Measurements from ENCODE around the gene BLOC1S5.
"Not testable (repeated sequence)": the region's sequence is repeated elsewhere in the genome, so short reads cannot be mapped to it uniquely, and the experiment has no call there.

The BLOC1S5 gene

GRCh38 chr6:8080362-8081151 is 16.4 kb upstream of the BLOC1S5 start:
- DNase-seq, result no peak

DNA sequence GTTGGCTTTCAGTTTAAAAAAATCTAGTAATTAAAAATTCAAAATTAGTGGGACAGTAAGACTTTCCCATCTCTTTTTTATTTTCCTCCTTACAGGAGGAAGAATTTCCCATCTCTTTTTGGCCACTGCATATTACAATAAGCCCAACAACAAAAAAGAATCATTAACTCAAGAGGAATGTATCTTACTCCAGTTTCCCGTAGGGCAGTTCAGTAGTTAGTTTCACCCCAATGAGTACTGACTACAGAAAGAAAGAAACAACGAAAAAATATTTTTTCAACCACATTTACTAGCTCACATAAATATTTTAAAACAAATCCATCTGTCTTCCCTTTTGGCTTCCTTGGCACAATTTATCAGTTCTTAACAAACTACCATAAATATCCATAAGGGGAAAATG is 14.9 kb upstream of the BLOC1S5 start:
- DNase-seq, result no peak

DNA sequence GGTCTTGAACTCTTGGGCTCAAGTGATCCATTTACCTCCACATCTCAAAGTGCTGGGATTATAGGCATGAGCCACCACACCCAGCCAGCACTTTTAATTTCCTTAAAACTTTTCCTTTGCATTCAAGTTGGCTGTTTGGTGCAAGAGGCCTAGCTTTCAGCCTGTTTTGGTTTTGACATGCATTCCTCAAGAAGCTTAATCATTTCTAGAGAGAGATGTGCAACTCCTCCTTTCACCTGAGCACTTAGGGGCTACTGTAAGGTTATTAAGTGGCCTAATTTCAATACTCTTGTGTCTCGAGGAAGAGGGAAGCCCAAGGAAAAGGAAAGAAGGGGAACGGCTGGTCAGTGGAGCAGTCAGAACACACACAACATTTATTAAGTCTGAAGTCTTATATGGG is 13.8 kb upstream of the BLOC1S5 start:
- no peak for DNase-seq

- no peak for DNase-seq
These were observed 11.5 kb upstream of the BLOC1S5 start for GRCh38 chr6:8075704-8076103.

- DNase-seq, result no peak
These were observed 11.0 kb upstream of the BLOC1S5 start for GRCh38 chr6:8075185-8075584.

DNA sequence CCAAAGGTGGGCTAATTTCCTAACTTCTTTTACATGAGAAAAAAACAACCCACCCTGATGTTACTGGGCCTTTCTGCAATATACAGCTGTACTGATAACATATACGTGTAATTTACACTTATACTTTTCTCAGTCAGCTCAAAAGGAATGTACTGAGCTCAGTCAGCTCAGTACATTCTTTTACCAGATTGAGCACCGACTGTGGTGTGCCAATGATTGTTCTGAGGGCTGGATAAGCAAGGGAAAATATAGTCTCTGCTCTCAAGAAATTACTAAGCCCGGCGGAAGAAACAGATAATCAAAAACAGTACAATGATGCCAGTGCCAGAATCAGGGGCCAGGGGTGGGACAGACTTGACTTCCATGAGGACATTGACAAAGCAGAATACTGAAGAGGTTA is 10.0 kb upstream of the BLOC1S5 start:
- no peak for DNase-seq

GRCh38 chr6:8073758-8074157 is 9.6 kb upstream of the BLOC1S5 start:
- no peak for DNase-seq

DNA sequence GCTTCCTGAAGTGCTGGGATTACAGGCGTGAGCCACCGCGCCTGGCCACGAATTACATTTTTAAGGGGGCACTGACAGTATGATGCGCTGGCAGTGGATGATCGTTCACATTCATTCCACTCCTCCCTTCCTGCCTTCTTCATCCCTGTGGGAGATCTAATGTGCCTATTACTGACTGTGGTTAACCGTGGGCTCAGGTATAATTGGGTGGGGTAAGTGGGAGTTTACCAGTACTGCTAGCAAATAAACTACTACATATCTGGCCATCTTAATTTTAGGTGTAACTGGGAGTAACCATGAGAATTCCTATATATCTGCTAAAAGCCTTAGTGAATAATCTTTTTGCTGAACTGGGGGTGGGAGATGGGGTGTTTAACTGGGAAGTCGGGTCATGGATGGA is 6.5 kb upstream of the BLOC1S5 start:
- DNase-seq, result no peak

GRCh38 chr6:8069631-8070284 is 5.6 kb upstream of the BLOC1S5 start:
- DNase-seq, result no peak

DNA sequence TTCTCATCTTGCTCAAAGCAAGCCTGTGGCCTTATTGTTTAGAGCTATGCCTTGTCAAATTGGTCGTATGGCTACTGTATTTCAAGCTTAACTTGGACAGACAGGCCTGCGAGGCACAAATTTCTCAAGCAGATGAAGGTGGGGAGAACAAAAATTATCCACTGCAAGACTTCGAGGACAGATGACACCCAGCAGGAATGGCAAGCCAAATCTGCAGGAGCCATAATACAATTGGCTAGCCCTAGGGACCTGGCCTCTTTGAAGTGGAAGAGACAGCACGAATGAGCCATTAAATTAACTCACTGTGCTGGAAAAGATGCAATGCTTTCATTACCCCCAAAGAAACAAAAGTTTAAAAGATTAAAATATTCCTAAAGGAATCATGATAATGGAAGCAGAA is 5.0 kb upstream of the BLOC1S5 start:
- DNase-seq, result no peak

- DNase-seq, result no peak
These were observed 1.9 kb upstream of the BLOC1S5 start for GRCh38 chr6:8066108-8066507.

GRCh38 chr6:8065519-8065911 is 1.3 kb upstream of the BLOC1S5 start:
- no peak for DNase-seq

GRCh38 chr6:8064638-8065518 is 689 bp upstream of the BLOC1S5 start:
- DNase-seq, result no peak

GRCh38 chr6:8061736-8062135 is 2.5 kb downstream of the BLOC1S5 start:
- DNase-seq, result no peak

- no peak for DNase-seq
These were observed 3.8 kb downstream of the BLOC1S5 start for GRCh38 chr6:8060346-8060745.

- no peak for DNase-seq
These were observed 5.1 kb downstream of the BLOC1S5 start for GRCh38 chr6:8059129-8059528.

- no peak for DNase-seq
These were observed 6.4 kb downstream of the BLOC1S5 start for GRCh38 chr6:8057793-8058192.

DNA sequence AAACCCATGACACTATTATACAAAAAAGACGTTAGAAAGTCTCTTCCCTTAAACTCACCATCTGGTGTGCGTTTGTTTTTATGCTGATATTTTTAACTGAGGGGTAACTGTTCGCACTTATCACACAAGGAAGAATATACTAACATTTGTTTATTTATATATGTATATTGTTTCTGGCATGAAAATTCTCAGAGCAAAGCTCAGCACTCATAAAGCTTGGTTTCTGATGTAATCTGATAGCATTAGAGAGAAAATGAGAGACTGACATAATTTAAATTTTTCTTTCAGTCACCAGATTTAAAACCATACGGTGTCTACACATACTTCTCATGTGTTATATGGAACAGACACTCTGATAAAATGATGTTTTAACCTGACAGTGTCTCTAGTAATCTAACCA is 6.9 kb downstream of the BLOC1S5 start:
- DNase-seq, result no peak

GRCh38 chr6:8054276-8054675 is 9.9 kb downstream of the BLOC1S5 start:
- DNase-seq, result no peak

DNA sequence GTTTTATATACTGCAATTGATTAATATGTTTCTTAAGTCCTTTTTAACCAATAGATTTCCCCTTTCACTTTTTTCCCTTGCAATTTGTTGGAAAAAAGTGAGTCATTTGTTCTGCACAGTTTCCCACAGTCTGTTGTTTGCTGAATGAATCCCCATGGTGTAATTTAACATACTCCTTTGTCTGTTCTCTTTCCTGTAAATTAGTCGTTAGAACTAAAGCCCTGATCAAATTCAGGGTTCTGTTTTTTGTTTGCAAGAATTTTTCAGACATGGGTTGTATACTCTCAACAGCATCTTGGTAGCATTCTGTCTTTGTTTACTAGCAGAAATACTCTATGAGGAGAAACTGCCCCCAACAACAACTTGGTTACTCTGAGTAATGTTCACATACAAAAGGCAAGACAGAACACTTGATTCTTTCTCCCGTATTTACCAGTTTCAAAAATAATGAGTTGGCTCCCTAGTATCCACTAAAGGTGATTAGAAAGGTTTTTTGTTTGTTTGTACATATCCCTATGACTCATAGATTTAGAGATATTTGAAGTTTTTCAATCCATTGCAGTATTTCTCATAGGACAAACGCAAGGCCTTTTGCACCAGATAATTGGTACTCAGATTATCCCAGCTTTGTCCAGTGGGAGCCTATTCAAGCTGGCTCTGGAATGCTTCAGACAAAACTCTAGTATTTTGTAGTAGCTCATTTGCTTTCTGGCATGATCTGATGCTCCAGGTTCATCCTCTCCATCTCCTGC is 16.5 kb downstream of the BLOC1S5 start:
- no peak for DNase-seq

DNA sequence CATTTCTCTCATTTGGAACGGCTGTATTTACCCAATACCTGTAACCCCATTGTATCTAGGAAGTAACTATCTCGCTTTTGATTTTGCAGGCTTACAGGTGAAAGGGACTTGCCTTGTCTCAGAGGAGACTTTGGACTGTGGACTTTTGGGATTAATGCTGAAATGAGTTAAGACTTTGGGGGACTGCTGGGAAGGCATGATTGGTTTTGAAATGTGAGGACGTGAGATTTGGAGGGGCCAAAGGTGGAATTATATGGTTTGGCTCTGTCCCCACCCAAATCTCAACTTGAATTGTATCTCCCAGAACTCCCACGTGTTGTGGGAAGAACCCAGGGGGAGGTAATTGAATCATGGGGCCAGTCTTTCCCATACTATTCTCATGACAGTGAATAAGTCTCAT is 18.4 kb downstream of the BLOC1S5 start:
- DNase-seq, result not testable (repeated sequence)

DNA sequence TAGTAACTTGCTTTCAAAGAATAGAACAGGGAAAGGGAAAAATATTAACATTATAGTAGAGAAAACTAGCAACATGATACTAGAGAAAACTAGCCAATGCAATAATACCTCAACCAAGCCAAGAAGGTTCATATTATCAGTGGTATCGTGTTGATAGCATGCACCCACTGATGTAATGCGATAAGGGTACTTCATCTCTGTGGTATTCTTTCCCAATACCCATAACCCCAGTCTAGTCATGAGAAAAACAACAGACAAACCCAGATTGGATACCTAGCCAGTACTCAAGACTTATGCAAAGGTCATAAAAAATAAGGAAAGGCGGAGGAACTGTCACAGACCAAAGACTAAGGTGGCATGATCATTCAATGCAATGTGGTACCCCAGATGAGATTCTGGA is 21.0 kb downstream of the BLOC1S5 start:
- DNase-seq, result no peak
